ENCODE data around the gene ARHGEF19.
"Not testable (repeated sequence)": the region's sequence is repeated elsewhere in the genome, so short reads cannot be mapped to it uniquely, and the experiment has no call there.

ARHGEF19 gene

GRCh38 chr1:16178596-16179497 lies 33.6 kb downstream of the ARHGEF19 start:
- DNase-seq, result no peak

- no peak for DNase-seq
Measured at GRCh38 chr1:16177306-16177705, 35.1 kb downstream of the ARHGEF19 start.

- DNase-seq, result no peak
Measured at GRCh38 chr1:16176653-16177052, 35.8 kb downstream of the ARHGEF19 start.

DNA sequence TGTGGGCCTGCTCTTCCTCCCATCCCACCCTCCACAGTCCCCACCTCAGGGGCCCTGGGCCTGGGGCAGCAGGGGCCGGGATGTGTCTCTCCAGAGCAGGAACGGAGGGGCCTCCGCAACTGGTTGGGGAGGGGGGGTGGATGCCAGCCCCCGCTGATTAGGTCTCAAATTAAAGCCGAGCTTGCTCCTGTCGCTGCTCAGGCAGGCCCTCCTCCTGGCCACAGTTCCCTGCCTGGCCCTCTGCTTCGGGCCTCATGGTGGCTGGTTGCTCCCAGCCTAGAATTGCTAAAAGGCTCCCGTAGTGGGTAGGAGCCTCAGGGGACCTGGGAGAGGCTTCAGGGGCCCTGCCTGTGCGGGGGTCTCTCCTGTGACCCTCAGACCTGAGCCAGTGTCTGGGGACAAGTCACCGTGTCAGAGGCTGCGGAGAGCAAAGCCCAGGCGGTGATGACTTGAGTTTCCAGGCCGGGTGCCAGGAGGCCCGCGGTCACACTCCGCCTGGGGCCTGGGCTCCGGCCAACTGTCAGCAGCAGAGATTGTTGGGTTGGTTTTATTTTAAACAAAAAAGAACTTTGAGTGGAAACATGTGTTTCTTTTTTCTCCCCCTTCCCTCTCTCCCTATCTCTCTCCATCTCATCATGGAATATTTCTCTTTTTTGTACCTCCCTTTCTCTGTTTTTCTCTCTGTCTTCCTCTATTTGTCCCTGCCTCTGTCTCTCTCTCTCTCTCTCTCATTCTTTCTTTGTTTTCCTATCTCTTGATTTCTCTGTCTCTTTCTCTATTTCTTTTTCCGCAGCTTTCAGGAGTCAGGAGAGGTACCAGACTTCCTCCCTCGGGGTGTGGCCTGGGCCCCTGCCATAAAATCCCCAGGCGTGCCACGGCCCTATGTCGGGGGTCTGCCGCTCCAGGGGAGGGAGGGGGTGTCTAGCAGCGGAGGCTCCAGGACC lies 36.6 kb downstream of the ARHGEF19 start:
- DNase-seq, result no peak

GRCh38 chr1:16174886-16175598 lies 37.4 kb downstream of the ARHGEF19 start:
- DNase-seq, result no peak

DNA sequence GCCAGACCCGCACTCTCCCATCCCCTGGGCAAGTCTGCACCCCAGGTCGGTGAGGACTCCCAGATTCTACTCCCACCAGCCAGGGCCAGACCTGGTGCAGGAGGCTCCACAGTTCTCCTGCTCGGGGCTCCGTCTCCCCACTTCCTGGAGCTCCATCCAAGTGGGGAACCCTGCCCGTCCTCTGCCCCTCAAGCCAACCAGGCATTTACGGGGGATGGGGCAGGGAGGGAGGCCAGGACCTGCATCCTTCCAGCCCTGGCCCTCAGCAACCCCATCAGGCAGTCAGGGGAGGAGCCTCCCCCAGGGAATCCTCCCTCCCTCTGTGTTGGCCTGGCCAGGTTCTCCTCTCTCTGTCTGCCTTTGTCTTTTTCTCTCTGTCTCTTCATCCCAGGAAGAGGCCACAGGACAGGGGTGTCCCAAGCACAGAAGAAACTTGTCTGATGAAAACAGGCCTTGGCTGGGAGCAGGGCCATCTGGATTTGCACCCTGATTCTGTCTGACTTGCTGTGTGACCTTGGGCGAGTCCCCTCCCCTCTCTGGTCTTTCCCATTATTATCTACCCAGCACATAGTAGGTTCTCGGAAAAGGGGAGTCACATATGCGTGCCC lies 38.1 kb downstream of the ARHGEF19 start:
- DNase-seq, result no peak

GRCh38 chr1:16173447-16174260 lies 38.8 kb downstream of the ARHGEF19 start:
- no peak for DNase-seq

DNA sequence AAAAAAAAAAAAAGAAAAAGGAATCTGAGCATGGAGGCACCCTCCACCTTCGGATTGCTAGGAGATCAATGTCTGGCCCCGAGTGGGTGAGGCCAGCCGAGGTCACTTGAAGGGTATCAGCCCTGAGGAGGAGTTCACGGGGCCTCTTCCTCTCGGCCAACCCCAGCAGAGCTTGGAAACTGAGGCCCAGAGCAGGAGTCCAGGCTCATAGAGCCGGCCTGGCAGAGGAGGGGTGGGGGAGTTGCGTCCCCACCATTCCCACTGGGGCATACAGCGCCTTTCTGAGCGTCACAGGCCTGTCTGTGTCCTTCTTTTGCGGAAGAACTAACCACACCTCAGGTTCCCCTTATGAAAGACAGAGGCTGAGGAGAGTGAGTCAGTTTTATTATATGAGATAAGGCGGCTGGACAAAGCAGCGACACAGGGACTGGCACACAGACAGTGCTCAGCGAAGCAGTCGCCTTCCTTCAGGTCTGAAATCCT lies 39.4 kb downstream of the ARHGEF19 start:
- DNase-seq, result no peak

DNA sequence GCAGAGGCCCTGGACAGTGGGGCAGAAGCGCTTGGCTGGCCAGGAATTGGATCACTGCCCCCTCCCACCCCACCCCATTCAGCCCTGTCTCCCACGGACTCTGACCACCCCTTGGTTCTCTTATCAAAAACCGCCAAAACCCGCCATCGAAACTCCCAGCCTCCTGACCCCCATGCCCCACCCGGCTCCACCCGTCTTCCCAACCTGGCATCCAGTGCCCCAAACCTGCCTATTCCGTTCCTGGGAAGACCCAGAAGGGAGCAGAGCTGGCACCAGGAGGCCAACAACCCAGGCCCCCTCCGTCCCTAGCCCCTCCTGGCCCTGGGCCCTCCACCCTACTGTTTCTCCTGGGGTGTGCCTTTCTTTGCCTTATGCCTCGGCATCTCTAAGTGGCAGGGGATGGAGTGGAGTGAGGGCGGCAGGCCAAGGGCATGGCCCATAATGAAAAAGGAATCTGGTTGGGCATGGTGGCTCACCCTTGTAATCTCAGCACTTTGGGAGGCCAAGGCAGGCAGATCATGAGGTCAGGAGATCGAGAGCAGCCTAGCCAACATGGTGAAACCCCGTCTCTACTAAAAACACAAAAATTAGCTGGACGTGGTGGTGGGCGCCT lies 40.1 kb downstream of the ARHGEF19 start:
- no peak for DNase-seq

DNA sequence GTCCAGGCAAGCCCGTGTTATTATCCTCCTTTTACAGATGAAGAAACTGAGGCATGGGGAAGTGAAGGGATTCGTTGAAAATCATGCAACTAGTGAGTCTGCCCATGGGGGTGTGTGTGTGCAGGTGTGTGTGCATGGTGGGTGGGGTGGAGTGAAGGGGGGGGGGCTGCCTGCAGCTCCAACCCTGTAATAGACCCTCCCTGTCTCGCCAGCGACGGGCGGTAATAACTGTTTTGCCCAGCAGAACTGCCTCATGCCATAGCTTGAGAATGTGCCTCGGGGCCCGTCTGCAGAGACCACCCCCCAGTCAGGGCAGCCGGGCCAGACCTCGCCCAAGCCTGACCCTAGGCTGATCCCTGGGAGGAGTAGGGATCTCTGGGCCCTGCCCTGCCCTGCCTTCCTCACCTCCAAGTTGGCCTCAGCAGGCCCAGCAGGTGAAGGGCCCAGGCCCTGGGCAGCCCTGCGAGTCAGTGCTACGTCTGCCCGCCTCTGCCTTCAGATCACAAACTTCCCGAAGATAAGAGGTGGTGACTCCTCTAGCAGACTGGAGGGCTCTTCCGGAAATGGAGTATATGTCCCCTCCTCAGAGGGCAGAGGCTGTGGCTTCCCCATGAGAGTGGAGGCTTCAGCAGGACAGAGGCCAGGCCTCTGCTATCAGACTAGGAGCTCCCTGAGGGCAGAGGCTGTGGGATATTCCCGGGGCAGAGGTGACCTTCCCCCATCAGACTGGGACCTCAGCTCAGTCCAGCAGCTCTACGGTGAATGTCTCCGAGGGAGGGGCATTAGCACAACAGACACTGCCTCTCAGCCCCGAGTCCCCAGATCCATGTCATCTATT lies 40.9 kb downstream of the ARHGEF19 start:
- no peak for DNase-seq

DNA sequence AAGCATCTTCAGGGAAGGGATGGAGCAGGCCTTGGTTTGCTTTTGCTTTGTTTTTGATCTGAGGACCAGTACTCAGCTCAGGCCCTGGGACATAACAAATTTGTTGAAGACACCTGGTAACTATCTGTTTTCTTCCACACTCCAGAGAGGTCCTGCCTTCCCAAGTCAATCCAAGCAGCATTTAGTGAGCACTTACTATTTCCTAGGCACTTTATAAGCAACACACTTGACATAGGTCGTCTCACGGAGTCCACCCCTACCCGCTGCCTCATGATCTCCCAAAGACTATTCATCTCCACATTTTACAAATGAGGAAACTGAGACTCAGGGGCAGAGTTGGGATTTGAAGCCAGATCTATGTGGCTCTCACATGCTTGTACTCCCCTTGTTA lies 42.2 kb downstream of the ARHGEF19 start:
- no peak for DNase-seq

- DNase-seq, result no peak
Measured at GRCh38 chr1:16168622-16169360, 43.7 kb downstream of the ARHGEF19 start.

DNA sequence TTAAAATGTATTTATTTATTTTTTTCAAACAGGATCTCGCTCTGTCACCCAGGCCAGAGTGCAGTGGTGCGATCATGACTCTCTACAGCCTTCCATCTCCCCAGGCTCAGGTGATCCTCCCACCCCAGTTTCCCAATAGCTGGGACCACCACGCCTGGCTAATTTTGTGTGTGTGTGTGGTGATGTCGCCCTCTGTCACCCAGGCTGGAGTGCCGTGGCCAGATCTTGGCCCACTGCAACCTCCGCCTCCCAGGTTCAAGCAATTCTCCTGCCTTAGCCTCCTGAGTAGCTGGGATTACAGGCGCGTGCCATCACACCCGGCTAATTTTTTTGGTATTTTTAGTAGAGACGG lies 44.3 kb downstream of the ARHGEF19 start:
- DNase-seq, result not testable (repeated sequence)

DNA sequence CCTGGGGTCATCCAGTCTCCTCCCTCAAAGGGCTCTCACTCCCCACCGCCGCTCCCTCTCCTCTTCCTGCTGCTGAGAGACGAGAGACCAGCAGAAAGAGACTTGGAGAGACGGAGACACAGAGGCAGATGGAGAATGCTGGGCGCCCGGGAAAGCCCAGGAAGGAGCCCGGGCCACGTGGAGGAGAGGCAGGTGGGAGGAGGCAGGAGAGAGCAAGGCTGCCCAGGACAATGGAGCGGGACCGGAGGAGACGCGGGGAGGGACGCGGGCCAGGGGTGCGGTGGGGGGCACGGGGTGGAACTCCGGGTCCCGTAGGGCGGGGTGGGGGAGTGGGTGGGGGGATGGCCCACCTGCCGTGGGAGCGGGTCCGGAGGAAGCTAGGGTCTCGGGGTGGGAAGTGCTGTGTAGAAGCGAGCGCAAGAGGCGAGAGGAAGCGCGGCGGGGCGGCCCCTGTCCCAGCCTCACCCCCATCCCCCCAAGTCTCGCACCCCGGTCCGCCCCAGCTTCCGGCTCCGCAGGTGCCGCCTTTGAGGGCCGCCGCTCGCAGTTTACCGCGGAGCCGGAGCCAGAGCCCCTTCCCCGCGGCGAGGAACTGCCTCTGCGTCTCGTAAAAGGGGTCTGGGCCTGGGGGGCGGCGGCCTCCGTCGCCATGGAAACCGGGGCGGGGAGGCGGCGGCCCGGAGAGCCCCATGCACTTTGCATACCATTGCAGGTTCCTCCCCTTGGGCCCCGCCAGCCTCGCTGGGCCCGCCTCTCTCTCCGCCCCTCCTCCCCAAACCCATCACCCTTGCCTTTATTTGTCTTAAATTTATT lies 44.9 kb downstream of the ARHGEF19 start:
- DNase-seq, result no peak

DNA sequence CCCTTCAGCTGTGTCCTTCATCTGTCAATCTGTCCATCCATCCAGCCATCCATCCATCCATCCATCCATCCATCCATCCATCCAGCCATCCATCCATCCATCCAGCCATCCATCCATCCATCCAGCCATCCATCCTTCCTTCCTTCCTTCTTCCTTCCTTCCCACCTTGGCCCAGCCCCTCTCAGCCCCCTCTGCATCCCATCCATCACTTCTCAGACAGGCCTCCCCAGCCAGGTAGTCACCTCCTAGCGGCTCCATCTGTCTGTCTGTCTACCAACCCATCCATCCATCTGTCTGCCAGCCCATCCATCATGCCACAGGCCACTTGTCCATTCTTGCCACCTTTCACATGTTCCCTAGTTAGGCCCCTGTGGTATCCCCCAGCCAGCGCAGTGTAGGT lies 46.3 kb downstream of the ARHGEF19 start:
- no peak for DNase-seq

DNA sequence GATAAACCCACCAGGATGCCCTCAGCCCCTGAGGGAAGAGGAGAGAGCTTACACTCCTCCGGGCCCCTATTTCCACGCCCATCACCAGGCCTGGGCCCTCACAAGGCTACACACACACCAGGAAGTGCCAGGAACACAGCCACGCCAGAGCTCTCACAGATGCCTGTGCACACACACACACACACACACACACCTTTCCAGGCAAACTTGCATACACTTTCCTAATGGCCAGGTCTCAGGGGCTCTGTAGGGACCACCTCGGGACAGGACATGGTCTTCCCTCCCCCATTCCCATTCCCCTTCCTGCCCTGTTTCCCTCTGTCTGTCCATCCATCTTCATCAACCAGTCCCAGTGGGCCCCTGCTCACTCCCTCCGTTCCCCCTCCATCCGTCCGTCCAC lies 46.9 kb downstream of the ARHGEF19 start:
- no peak for DNase-seq

- DNase-seq, result no peak
Measured at GRCh38 chr1:16165073-16165364, 47.4 kb downstream of the ARHGEF19 start.

DNA sequence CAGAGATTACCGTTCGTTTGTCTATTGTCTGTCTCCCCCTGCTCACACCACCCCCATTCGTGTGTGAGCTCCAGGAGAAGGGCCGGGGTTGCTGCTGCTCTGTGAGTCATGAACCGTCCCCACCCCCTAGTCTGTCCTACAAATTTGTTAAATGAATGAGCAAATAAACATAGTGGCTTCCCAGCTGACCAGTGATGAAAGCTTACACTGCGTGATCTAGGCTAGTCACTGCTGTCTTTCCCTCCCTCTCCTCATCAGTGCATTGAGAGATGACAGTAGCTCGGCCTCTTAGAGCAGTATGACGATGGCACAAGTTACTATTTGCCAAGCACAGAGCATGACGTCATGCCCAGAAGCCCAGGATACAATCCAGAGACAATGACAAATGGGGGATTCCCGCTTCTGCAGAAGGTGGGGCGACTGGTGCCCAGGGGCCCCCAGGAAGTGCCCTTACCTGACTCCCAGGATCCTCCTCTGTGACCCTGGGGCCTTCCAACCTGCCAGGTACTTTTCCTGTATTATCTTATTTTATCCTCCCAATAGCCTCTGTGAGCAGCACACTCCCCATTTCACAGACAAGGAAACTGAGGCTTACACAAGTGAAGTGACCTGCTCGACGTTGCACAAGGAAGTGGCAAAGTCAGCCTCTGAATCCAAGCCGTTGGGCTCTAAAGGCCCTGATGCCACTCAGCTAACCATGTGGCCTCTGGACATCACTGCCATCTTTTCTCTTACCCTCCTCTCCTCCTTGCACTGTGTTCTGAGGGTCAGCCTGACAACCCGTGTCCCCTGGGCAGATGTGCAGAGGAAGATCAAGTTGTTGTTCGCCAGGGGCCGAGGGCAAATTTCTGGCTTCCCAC lies 48.0 kb downstream of the ARHGEF19 start:
- DNase-seq, result peak; percentile 87
